IPS DF 19.7 (cell line): ENCODE results near the gene RAP1GDS1.

Experiments used
- DNase-seq: peaks from one replicate; pipeline ENCODE4 v3.0.0-alpha.2; 2013; ENCODE audit warnings: low read depth, low spot score

Gene RAP1GDS1

DNA sequence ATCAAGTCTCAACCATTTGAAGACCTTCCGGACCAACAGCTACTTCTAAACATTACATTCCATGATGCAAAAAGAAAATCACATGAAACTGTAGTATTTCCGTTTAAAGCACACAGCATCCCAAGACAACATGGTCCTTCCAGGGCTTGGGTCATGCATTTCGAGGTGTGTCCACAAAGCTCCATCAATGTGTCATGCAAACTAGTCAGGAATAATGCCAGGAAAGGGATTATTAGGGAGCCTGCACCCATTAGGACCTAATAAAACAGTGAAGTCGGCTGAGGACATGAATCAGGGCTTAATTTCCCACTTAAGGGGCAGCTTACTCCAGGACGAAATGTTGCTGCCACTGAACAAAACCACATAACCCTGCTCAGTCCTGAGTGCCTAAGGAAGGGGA lies 219.4 kb downstream of the RAP1GDS1 start:
- no peak for DNase-seq

DNA sequence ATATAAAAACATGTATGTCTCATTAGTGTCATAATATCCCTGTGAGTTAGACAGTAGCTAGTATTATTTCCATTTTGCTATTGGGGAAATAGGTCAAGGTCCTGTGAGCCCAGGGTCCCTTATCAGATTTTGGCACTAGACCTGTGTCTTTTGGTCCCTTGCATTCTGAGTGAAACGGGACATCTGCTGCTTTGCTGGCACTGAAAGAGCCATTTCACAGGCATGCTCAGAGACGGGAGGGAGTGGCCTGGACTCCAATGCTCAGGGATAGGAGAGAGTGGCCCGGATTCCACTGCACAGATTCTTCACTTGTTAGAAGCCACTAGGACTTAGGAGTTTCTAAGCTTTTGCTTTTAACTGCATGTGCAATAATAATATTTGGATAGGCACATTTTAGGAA lies 220.0 kb downstream of the RAP1GDS1 start:
- no peak for DNase-seq

DNA sequence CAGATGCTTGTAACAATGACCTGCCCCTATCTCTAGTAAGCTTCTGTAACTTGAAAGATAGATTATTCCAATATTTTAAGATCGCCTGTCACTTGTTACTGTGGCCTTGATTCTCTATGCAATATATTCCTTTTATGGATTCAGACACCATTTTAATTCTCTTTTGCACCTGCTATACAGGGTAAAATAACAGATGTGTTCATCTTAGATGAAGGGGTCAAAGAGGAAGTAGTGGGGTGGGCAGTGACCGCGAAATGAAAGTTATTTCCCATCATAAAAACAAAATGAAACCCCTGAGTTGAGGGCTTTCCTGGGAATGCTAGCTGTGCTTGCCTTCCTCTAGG lies 221.3 kb downstream of the RAP1GDS1 start:
- no peak for DNase-seq

DNA sequence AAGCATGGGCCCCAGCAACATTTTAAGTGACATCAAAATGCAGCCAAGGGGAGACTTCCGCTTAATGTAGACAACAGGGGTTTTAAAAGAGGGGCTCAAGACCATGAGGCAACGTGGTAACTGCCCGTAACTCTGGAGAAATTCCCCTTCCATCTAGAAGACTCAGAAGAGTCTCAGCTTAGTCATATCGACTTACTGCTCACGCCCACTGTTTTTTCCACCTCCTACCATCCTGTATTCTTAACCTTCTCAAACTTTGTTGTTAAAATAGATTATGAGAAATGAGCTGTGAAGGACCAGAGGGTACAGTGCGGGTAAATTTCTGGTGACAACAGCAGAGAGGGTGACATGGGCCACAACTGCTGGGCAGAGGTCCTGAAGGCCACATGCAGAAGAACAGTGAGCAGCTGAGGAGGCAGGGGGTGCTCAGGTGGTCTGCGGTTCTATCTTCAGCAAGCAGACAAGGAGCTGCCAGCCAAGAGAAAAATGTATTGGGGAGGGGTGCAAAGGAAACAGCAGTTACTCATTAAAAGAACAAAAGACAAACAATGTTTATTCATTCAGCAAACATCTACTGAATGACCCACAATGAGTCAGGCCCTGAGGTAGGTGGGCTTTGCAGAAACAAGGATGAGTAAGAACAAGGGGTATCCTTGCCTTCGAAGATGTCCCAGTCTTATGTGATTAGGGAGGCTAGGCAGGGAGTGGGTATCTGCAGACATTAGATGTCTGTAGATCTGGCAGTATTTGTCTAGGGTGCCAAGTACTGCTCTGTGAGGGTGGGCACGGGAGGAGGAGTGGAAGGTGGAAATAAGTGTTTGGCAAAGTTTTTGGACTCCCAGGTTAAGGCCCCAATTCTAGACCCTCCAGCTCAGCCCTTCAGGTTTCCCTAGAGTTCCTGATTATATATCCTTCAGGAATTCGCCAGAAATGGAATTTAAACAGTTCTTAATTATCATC lies 221.9 kb downstream of the RAP1GDS1 start:
- DNase-seq, result no peak

DNA sequence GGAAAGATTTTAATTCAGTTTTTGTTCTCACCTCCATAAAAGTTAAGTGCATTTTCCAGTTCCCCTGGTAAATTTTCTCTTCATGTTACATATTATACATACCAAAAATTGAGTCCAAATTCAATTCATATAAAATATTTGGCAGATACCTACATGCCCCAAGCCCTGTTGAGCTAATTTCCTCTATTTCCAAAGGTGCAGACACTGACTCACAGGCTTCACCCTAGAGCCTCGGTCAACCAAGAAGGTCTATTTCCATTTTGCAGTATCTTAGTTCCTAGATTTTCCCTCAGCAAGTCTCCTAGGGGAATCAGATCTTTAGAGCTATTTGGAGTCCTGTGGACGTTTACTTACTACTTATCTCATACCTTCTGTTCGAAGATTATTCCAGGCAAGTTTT lies 222.8 kb downstream of the RAP1GDS1 start:
- DNase-seq, result no peak

DNA sequence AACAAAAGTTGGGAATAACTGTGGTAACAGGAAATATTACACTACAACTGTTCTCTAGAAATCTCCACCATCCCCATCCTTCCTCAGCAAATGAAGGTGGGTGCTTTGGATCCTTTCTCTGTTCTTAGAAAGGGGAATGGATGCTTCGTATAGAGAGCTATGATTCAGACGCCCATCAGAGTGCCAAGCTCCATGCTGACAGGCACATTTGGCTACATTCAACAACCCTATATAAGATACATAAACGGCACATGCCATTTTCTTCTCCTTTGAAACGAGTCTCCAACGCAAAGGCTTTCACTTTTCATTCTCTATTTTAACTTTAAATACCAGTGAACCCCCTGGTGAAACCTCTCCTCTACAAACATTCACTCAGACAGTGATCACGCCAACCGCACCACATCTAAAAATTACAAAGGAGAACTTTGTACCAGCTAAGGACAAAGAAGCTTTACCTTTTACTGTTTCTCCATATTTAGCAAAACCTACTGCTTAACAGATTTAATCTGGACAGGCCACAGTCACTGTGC lies 224.7 kb downstream of the RAP1GDS1 start:
- no peak for DNase-seq

DNA sequence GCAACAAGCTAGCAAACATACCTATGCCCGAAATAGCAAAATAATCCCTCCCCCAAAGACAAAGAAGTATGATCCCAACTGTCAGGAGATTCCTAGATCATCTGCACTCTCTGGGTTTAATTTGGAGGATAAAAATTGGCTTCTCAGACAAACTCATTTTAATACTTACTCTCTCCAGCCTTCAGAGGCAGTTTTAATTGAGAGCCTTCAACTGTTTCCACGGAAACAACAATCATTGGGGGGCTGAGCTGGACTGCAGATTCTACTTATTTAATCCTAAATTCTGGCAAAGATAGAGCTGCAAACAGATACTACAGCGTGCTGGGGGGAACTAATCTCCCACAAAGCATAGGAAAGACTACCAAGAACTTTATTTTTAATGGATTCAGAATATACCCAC lies 229.1 kb downstream of the RAP1GDS1 start:
- DNase-seq, result no peak

DNA sequence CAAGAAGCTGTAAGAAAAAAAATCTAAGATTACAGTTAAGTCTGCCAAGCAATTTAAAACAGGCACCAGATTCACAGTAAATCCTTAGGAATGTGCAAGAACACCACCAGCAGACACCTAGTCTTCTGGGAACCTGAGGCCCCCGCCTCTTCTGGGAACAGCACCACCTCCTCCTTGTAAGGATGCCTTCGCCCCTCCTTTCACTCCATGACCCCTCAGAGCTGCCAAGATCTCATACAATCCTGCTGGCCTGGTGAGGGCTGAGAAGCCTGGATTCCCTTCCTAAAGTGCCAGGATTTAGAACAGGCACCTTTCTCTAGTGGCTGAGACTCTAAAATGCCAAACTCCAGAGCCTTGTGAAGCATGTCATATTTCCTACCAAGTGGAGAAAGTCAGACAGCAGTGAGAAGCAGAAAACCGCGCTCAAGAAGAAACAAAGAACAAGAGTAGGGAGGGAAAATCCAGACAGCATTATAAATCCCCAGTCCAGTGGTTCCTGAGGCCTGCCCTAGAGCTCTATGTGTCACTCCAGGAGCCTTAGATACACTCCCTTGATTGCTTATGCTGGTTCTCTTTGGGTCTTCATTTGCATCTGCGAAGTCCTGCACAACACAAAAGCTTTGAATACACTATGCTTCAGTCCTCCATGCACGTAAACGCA lies 230.8 kb downstream of the RAP1GDS1 start:
- no peak for DNase-seq

DNA sequence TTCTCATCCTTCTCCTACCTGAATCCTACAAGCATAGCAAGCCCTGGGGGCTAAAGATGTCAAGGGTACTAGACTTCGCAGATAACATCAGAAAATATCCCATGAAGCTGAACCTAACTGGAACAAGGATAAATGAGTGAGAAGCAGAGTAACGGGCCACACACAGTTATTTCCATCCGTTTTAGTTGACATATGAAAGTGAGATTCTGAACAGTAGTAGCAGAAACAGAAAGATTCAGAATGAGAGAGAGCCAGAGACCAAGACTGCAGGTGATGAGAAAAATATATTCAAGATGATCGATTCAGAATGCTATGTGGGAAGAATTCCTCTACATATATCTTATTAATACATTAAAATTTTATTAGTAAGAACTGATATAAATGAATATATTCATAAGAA lies 232.1 kb downstream of the RAP1GDS1 start:
- DNase-seq, result no peak
